Activated CD8-positive, alpha-beta T cell treated with anti-CD3 and anti-CD28 coated beads, Interleukin-2, amount 10 ng/mL, durations not matched to agents 7 days and 5 days (primary cell): ENCODE measurements around the gene PLAGL1. TPM values are rescaled to one million over a fixed set of nuclear protein-coding genes. Genes with fewer than 3 reads are reported as not detected.
"Not testable (repeated sequence)": the region's sequence is repeated elsewhere in the genome, so short reads cannot be mapped to it uniquely, and the experiment has no call there.

Source experiments
- ATAC-seq: fragments of 150-1000 bp; cut with Tn5 transposase; one replicate; pipeline ENCODE4 v1.10.0; 2021; ENCODE audit warnings: moderate library complexity
- CTCF ChIA-PET: fragments of 350-600 bp; sonication (Branson Sonifier 250); formaldehyde crosslinking; loops from one replicate; lab custom pipeline; 2021; ENCODE audit warnings: antibody characterized with exemption; lab: Charles Lee
- POLR2A ChIA-PET: fragments of 350-600 bp; sonication (Branson Sonifier 250); formaldehyde crosslinking; loops from one replicate; lab custom pipeline; 2021; ENCODE audit warnings: antibody characterized with exemption; lab: Charles Lee
- DNase-seq: peaks from one replicate; pipeline ENCODE4 v3.0.0-alpha.2; 2020
- H3K27ac Mint-ChIP-seq: one replicate; pipeline ENCODE4 v1.8.0; 2021; ENCODE audit warnings: mild to moderate bottlenecking, mixed read lengths
- H3K27me3 Mint-ChIP-seq: one replicate; pipeline ENCODE4 v1.8.0; 2021; ENCODE audit warnings: low read depth, mixed read lengths
- H3K36me3 Mint-ChIP-seq: one replicate; pipeline ENCODE4 v1.8.0; 2021; ENCODE audit warnings: low read depth, mixed read lengths
- H3K4me1 Mint-ChIP-seq: one replicate; pipeline ENCODE4 v1.8.0; 2021; ENCODE audit warnings: low read depth, mixed read lengths
- H3K4me3 Mint-ChIP-seq: one replicate; pipeline ENCODE4 v1.8.0; 2021; ENCODE audit warnings: mild to moderate bottlenecking, mixed read lengths
- H3K9me3 Mint-ChIP-seq: one replicate; pipeline ENCODE4 v1.8.0; 2022; ENCODE audit warnings: mixed read lengths; ENCODE audit not compliant: insufficient read depth
- total RNA-seq, 2 experiments: library from RNA; stranded (reverse); gene quantifications; one replicate each; pipeline ENCODE4 v1.2.3, GENCODE V29; 2021

Gene PLAGL1
- total RNA-seq, 2 experiments from 2014 or later: 7.4 to 7.7 TPM

- Mint-ChIP-seq H3K9me3 (no peaks in the 10 kb centered on the region), H3K36me3 (no peaks in the 10 kb centered on the region), H3K4me1 (peaks cover under 1% of the 10 kb centered on the region), H3K4me3 (no peak overlapping the region), H3K27me3 (peaks cover 15% of the 10 kb centered on the region), H3K27ac (no peak overlapping the region)
- ChIA-PET CTCF (interaction anchor here (3.0 kb wide), 1 partner anchor 9 kb away, joined by 23 read pairs; no protein-coding TSS in a partner anchor), POLR2A (no interaction called here)
- no peak for ATAC-seq
- DNase-seq: no peak
Measured at GRCh38 chr6:143934331-143934730, 73.7 kb downstream of the PLAGL1 start.

GRCh38 chr6:143929975-143930374, 78.1 kb downstream of the PLAGL1 start:
- Mint-ChIP-seq H3K36me3 (no peaks in the 10 kb centered on the region), H3K27me3 (peaks cover 12% of the 10 kb centered on the region), H3K27ac (no peak overlapping the region), H3K9me3 (no peaks in the 10 kb centered on the region), H3K4me3 (no peak overlapping the region), H3K4me1 (no peaks in the 10 kb centered on the region)
- ChIA-PET CTCF (no interaction called here), POLR2A (no interaction called here)
- ATAC-seq (no peak), DNase-seq (no peak)

GRCh38 chr6:143928853-143929252, 79.2 kb downstream of the PLAGL1 start:
- H3K27me3 Mint-ChIP-seq: peaks cover 14% of the 10 kb centered on the region
- no peaks in the 10 kb centered on the region for H3K36me3 Mint-ChIP-seq
- ChIA-PET POLR2A (no interaction called here), CTCF (no interaction called here)
- ATAC-seq (no peak), DNase-seq (no peak)
- H3K4me3 Mint-ChIP-seq: no peak overlapping the region
- H3K9me3 Mint-ChIP-seq: no peaks in the 10 kb centered on the region
- H3K27ac Mint-ChIP-seq: no peak overlapping the region
- no peaks in the 10 kb centered on the region for H3K4me1 Mint-ChIP-seq

- not testable (repeated sequence) for ATAC-seq, H3K36me3 Mint-ChIP-seq
Measured at GRCh38 chr6:143917026-143917425, 91.0 kb downstream of the PLAGL1 start.

GRCh38 chr6:143912671-143913070, 95.4 kb downstream of the PLAGL1 start:
- Mint-ChIP-seq H3K4me3 (no peak overlapping the region), H3K27me3 (peaks cover 2% of the 10 kb centered on the region), H3K36me3 (no peaks in the 10 kb centered on the region), H3K4me1 (no peaks in the 10 kb centered on the region), H3K9me3 (peaks cover 4% of the 10 kb centered on the region), H3K27ac (no peak overlapping the region)
- ATAC-seq (no peak), DNase-seq (no peak)
- POLR2A ChIA-PET: no interaction called here
- CTCF ChIA-PET: interaction anchor here (0.7 kb wide), 1 partner anchor 28 kb away, joined by 3 read pairs; no protein-coding TSS in a partner anchor

More at GRCh38 chr6:143917026-143917425, 91.0 kb downstream of the PLAGL1 start:
- H3K4me3 Mint-ChIP-seq, H3K27ac Mint-ChIP-seq, DNase-seq, CTCF ChIA-PET, H3K27me3 Mint-ChIP-seq, H3K4me1 Mint-ChIP-seq: not testable (repeated sequence)
- POLR2A ChIA-PET: interaction anchor here (0.5 kb wide), 1 partner anchor 18 kb away, joined by 3 read pairs; no protein-coding TSS in a partner anchor
- H3K9me3 Mint-ChIP-seq: peaks cover 11% of the 10 kb centered on the region

- H3K4me1 Mint-ChIP-seq: no peaks in the 10 kb centered on the region
- no peak overlapping the region for H3K4me3 Mint-ChIP-seq
- no peaks in the 10 kb centered on the region for H3K36me3 Mint-ChIP-seq
- ChIA-PET CTCF (interaction anchor here (1.0 kb wide), 1 partner anchor 29 kb away, joined by 3 read pairs; no protein-coding TSS in a partner anchor), POLR2A (no interaction called here)
- DNase-seq (no peak), ATAC-seq (no peak)
- peaks cover 4% of the 10 kb centered on the region for H3K9me3 Mint-ChIP-seq
- no peak overlapping the region for H3K27ac Mint-ChIP-seq
- peaks cover 2% of the 10 kb centered on the region for H3K27me3 Mint-ChIP-seq
Measured at GRCh38 chr6:143911028-143911427, 97.0 kb downstream of the PLAGL1 start.

- H3K27ac Mint-ChIP-seq: no peak overlapping the region
- H3K9me3 Mint-ChIP-seq: no peaks in the 10 kb centered on the region
- ATAC-seq (no peak), DNase-seq (no peak)
- H3K27me3 Mint-ChIP-seq: no peaks in the 10 kb centered on the region
- no peaks in the 10 kb centered on the region for H3K36me3 Mint-ChIP-seq
- POLR2A ChIA-PET: no interaction called here
- CTCF ChIA-PET: interaction anchor here (1.2 kb wide), 1 partner anchor 37 kb away, joined by 4 read pairs; no protein-coding TSS in a partner anchor
- no peaks in the 10 kb centered on the region for H3K4me1 Mint-ChIP-seq
- H3K4me3 Mint-ChIP-seq: no peak overlapping the region
Measured at GRCh38 chr6:143902827-143903226, 105.2 kb downstream of the PLAGL1 start.

- no peaks in the 10 kb centered on the region for H3K36me3 Mint-ChIP-seq
- DNase-seq: no peak
- ATAC-seq: no peak
- no peaks in the 10 kb centered on the region for H3K9me3 Mint-ChIP-seq
- CTCF ChIA-PET: interaction anchor here (1.2 kb wide), 1 partner anchor 38 kb away, joined by 4 read pairs; no protein-coding TSS in a partner anchor
- no peaks in the 10 kb centered on the region for H3K4me1 Mint-ChIP-seq
- POLR2A ChIA-PET: no interaction called here
- no peak overlapping the region for H3K4me3 Mint-ChIP-seq
- H3K27ac Mint-ChIP-seq: no peak overlapping the region
- H3K27me3 Mint-ChIP-seq: peaks cover 3% of the 10 kb centered on the region
Measured at GRCh38 chr6:143901885-143902750, 105.9 kb downstream of the PLAGL1 start.

GRCh38 chr6:143900358-143900757, 107.7 kb downstream of the PLAGL1 start:
- CTCF ChIA-PET: interaction anchor here (0.6 kb wide), 1 partner anchor 1039 kb away, joined by 3 read pairs; no protein-coding TSS in a partner anchor
- Mint-ChIP-seq H3K36me3 (no peaks in the 10 kb centered on the region), H3K27me3 (peaks cover 3% of the 10 kb centered on the region), H3K9me3 (no peaks in the 10 kb centered on the region), H3K4me1 (no peaks in the 10 kb centered on the region), H3K4me3 (no peak overlapping the region), H3K27ac (no peak overlapping the region)
- POLR2A ChIA-PET: no interaction called here
- ATAC-seq (no peak), DNase-seq (no peak)

GRCh38 chr6:143896126-143896860, 111.8 kb downstream of the PLAGL1 start:
- ATAC-seq: no peak
- ChIA-PET POLR2A (no interaction called here), CTCF (interaction anchor here (1.0 kb wide), 1 partner anchor 44 kb away, joined by 3 read pairs; no protein-coding TSS in a partner anchor)
- H3K27me3 Mint-ChIP-seq: peaks cover 3% of the 10 kb centered on the region
- H3K36me3 Mint-ChIP-seq: no peaks in the 10 kb centered on the region
- no peak overlapping the region for H3K27ac Mint-ChIP-seq
- no peaks in the 10 kb centered on the region for H3K9me3 Mint-ChIP-seq
- no peak for DNase-seq
- H3K4me1 Mint-ChIP-seq: no peaks in the 10 kb centered on the region
- H3K4me3 Mint-ChIP-seq: no peak overlapping the region

GRCh38 chr6:143894655-143895054, 113.4 kb downstream of the PLAGL1 start:
- H3K9me3 Mint-ChIP-seq: no peaks in the 10 kb centered on the region
- DNase-seq (no peak), ATAC-seq (no peak)
- no peak overlapping the region for H3K27ac Mint-ChIP-seq
- peaks cover 3% of the 10 kb centered on the region for H3K27me3 Mint-ChIP-seq
- CTCF ChIA-PET: no interaction called here
- H3K4me3 Mint-ChIP-seq: no peak overlapping the region
- H3K4me1 Mint-ChIP-seq: no peaks in the 10 kb centered on the region
- POLR2A ChIA-PET: no interaction called here
- no peaks in the 10 kb centered on the region for H3K36me3 Mint-ChIP-seq
